ENCODE results near the gene PPFIBP2. TPM values are rescaled to one million over a fixed set of nuclear protein-coding genes. Genes with fewer than 3 reads are reported as not detected.
"Not testable (repeated sequence)": the region's sequence is repeated elsewhere in the genome, so short reads cannot be mapped to it uniquely, and the experiment has no call there.

The PPFIBP2 gene
- total RNA-seq, 1 experiment from 2014 or later: 2.5 TPM

- no peak for DNase-seq (ENCODE audit: low read depth)
These were observed 121.9 kb downstream of the PPFIBP2 start for GRCh38 chr11:7635708-7636107.

- no peak for DNase-seq (ENCODE audit: low read depth)
These were observed 122.6 kb downstream of the PPFIBP2 start for GRCh38 chr11:7636350-7636749.

GRCh38 chr11:7637447-7638157, 123.8 kb downstream of the PPFIBP2 start:
- peak; percentile 66 for DNase-seq (ENCODE audit: low read depth)

GRCh38 chr11:7638710-7639642, 125.2 kb downstream of the PPFIBP2 start:
- DNase-seq (ENCODE audit: low read depth): no peak

- DNase-seq (ENCODE audit: low read depth): no peak
These were observed 125.8 kb downstream of the PPFIBP2 start for GRCh38 chr11:7639643-7640025.

GRCh38 chr11:7640816-7641215, 127.0 kb downstream of the PPFIBP2 start:
- no peak for DNase-seq (ENCODE audit: low read depth)

- no peak for DNase-seq (ENCODE audit: low read depth)
These were observed 128.9 kb downstream of the PPFIBP2 start for GRCh38 chr11:7642747-7643146.

- no peak for DNase-seq (ENCODE audit: low read depth)
These were observed 129.5 kb downstream of the PPFIBP2 start for GRCh38 chr11:7643314-7643713.

GRCh38 chr11:7645206-7645605, 131.4 kb downstream of the PPFIBP2 start:
- no peak for DNase-seq (ENCODE audit: low read depth)

- DNase-seq (ENCODE audit: low read depth): no peak
These were observed 133.1 kb downstream of the PPFIBP2 start for GRCh38 chr11:7646866-7647265.

GRCh38 chr11:7648264-7648663, 134.5 kb downstream of the PPFIBP2 start:
- no peak for DNase-seq (ENCODE audit: low read depth)

- DNase-seq (ENCODE audit: low read depth): peak; percentile 85
These were observed 137.3 kb downstream of the PPFIBP2 start for GRCh38 chr11:7651140-7651551.

- no peak for DNase-seq (ENCODE audit: low read depth)
These were observed 137.9 kb downstream of the PPFIBP2 start for GRCh38 chr11:7651700-7652099.

GRCh38 chr11:7654195-7654705, 140.5 kb downstream of the PPFIBP2 start:
- no peak for DNase-seq (ENCODE audit: low read depth)

GRCh38 chr11:7655253-7656217, 141.7 kb downstream of the PPFIBP2 start:
- DNase-seq (ENCODE audit: low read depth): no peak

GRCh38 chr11:7656704-7657103, 142.9 kb downstream of the PPFIBP2 start:
- no peak for DNase-seq (ENCODE audit: low read depth)

- DNase-seq (ENCODE audit: low read depth): peak; percentile 70
These were observed 143.7 kb downstream of the PPFIBP2 start for GRCh38 chr11:7657306-7658025.

GRCh38 chr11:7663531-7663930, 149.7 kb downstream of the PPFIBP2 start:
- DNase-seq (ENCODE audit: low read depth): not testable (repeated sequence)

GRCh38 chr11:7664867-7665266, 151.1 kb downstream of the PPFIBP2 start:
- no peak for DNase-seq (ENCODE audit: low read depth)

GRCh38 chr11:7665473-7666291, 151.9 kb downstream of the PPFIBP2 start:
- peak; percentile 71 for DNase-seq (ENCODE audit: low read depth)

Data from M059J (cell line).